ENCODE results near the gene TOX2.

TOX2 gene

DNA sequence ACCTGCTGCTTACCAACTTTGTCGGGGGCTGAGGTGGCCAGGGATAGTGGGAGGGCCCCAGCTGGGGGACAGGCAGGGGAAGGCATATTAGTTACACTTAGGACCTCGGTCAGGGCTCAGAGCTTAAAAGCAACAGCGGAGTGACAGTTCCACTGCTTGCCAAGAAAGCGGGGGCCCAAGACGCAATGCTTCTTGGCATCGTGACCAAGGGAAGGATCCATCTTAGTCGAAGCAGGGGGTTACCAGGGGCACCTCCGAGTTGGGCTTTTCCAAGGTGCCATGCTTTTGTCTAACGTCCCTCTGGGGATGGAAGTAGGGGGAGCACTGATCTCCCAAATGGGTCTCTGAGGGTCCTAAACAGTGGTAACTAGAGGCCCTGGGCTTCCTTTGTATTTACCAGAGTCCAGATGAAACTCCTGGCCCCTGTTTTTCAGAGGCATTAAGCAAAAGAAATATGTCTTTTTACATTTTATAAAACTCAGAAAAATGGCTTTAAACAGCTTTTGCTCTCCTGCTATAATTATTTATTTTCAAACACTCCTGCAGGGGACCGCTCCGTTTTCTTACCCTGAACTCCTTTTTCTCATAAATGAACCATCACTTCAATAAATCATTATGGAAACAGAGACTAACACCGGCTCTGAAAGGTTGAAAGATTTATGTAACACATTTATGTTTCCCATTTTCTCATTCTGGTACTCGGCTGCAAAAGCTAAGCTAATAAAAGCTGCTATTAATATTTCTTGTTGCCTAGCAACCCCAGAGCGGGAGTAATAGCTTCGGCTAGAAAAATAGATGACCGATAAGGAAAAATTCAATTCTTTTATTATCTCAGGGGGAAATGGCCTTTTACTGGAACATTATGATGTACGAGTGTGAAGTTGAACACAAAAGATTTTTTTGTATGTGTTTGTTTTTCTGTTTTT lies 100.4 kb downstream of the TOX2 start:
- TF ChIP-seq EZH2phosphoT487 (IDR thresholded peaks at IDR 0.05; ENCODE audit: low read depth) = no peak
- TF ChIP-seq, protein P1, sequence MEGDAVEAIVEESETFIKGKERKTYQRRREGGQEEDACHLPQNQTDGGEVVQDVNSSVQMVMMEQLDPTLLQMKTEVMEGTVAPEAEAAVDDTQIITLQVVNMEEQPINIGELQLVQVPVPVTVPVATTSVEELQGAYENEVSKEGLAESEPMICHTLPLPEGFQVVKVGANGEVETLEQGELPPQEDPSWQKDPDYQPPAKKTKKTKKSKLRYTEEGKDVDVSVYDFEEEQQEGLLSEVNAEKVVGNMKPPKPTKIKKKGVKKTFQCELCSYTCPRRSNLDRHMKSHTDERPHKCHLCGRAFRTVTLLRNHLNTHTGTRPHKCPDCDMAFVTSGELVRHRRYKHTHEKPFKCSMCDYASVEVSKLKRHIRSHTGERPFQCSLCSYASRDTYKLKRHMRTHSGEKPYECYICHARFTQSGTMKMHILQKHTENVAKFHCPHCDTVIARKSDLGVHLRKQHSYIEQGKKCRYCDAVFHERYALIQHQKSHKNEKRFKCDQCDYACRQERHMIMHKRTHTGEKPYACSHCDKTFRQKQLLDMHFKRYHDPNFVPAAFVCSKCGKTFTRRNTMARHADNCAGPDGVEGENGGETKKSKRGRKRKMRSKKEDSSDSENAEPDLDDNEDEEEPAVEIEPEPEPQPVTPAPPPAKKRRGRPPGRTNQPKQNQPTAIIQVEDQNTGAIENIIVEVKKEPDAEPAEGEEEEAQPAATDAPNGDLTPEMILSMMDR (IDR thresholded peaks at IDR 0.05; ENCODE audit: low read depth, low read length) = no peak

DNA sequence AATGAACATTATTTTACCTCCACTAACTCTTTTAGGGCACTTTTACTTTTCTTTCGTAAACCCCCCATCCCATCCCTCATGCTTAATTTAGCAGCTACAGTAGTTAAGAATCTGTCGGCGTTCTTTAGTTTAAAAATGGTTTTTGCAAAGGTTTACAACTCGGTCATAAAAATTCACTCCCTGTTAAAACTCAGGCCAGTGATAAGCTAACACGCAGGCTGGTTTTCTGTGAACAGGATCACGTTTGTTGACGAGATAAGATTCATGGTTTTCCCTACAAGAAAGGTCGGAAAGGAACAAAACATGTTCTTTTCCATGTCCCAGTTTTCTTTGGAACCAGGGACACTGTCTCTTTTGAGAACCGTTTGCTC lies 101.1 kb downstream of the TOX2 start:
- H3K4me1 ChIP-seq (ENCODE audit: low read length) = peaks cover 9% of the 10 kb centered on the region
- H3K36me3 ChIP-seq (replicated peaks; ENCODE audit: low read depth, low read length) = peaks cover 45% of the 10 kb centered on the region
- peaks cover 44% of the 10 kb centered on the region for H3K79me2 ChIP-seq (ENCODE audit: low read length)
- no peak overlapping the region for H3K27ac ChIP-seq (ENCODE audit: low read length)
- no peaks in the 10 kb centered on the region for H3K9me3 ChIP-seq (ENCODE audit: insufficient read depth, low read length)
- H3K4me2 ChIP-seq (ENCODE audit: low read length) = no peak overlapping the region
- no peak overlapping the region for H2AFZ ChIP-seq (ENCODE audit: low read depth, low read length)
- no peak overlapping the region for H3K4me3 ChIP-seq (ENCODE audit: low read length)
- TF ChIP-seq EZH2phosphoT487 (IDR thresholded peaks at IDR 0.05; ENCODE audit: low read depth) = no peak
- TF ChIP-seq, protein P1 (IDR thresholded peaks at IDR 0.05; ENCODE audit: low read depth, low read length) = no peak
- no peak overlapping the region for H3K9ac ChIP-seq (ENCODE audit: low read length)
- H3K27me3 ChIP-seq (ENCODE audit: low read depth, low read length) = no peaks in the 10 kb centered on the region
- peaks cover 94% of the 10 kb centered on the region for H4K20me1 ChIP-seq (ENCODE audit: insufficient read depth, low read length)

More for the DNA sequence above, 100.4 kb downstream of the TOX2 start:
- Histone ChIP-seq H3K4me2 (ENCODE audit: low read length) (no peak overlapping the region), H3K79me2 (ENCODE audit: low read length) (peaks cover 44% of the 10 kb centered on the region), H3K27me3 (ENCODE audit: low read depth, low read length) (no peaks in the 10 kb centered on the region), H4K20me1 (ENCODE audit: insufficient read depth, low read length) (peaks cover 97% of the 10 kb centered on the region), H3K4me3 (ENCODE audit: low read length) (no peak overlapping the region), H3K36me3 (replicated peaks; ENCODE audit: low read depth, low read length) (peaks cover 43% of the 10 kb centered on the region), H3K9me3 (ENCODE audit: insufficient read depth, low read length) (no peaks in the 10 kb centered on the region), H3K4me1 (ENCODE audit: low read length) (peaks cover 9% of the 10 kb centered on the region), H3K9ac (ENCODE audit: low read length) (no peak overlapping the region), H3K27ac (ENCODE audit: low read length) (no peak overlapping the region), H2AFZ (ENCODE audit: low read depth, low read length) (no peak overlapping the region)

DNA sequence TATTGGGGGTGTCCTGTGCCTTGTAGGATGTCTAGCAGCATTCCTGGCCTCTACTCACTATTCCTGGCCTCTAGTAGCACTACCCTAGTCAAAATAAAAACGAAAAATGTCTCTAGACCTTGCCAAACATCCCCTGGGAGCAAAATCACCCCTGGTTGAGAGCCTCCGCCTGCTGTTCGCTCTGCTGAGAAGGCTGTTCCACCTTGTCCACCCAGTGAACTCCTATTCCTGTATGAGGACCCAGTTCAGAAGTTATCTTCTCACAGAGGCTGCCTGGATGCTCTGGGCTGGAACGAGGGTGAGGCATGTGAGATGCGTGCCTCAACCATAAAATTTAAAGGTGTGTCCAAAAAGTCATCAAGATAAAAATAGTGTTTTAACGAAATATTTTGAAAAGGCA lies 101.9 kb downstream of the TOX2 start:
- Histone ChIP-seq H3K9me3 (ENCODE audit: insufficient read depth, low read length) (no peaks in the 10 kb centered on the region), H3K79me2 (ENCODE audit: low read length) (peaks cover 38% of the 10 kb centered on the region), H4K20me1 (ENCODE audit: insufficient read depth, low read length) (peaks cover 94% of the 10 kb centered on the region), H3K36me3 (replicated peaks; ENCODE audit: low read depth, low read length) (peaks cover 42% of the 10 kb centered on the region), H3K4me3 (ENCODE audit: low read length) (no peak overlapping the region), H3K9ac (ENCODE audit: low read length) (no peak overlapping the region), H2AFZ (ENCODE audit: low read depth, low read length) (no peak overlapping the region), H3K4me1 (ENCODE audit: low read length) (0 out of 2 replicates have a peak, but pooled peaks cover 4% of the 10 kb centered on the region), H3K27me3 (ENCODE audit: low read depth, low read length) (no peaks in the 10 kb centered on the region), H3K4me2 (ENCODE audit: low read length) (no peak overlapping the region), H3K27ac (ENCODE audit: low read length) (no peak overlapping the region)
- no peak for TF ChIP-seq EZH2phosphoT487 (IDR thresholded peaks at IDR 0.05; ENCODE audit: low read depth)
- TF ChIP-seq, protein P1 (IDR thresholded peaks at IDR 0.05; ENCODE audit: low read depth, low read length) = no peak

DNA sequence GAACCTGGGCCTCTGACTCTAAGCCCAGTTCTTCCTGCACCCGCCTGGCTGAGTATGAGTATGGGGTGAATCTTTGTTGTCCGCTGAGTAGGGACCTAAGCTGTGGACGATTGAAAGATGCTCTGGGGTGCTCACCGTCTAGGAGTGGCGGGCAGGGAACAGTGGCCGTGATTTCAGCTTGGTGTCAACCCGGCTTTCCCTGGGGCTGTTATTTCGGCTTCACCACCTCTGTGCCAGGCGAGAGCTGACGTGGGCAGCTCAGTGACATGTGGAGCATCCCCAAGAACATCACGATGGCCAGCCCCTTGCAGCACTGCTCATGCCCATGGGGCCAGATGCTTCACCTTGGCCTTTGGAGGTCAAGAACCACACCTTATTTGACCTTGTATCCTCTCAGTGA lies 102.6 kb downstream of the TOX2 start:
- Histone ChIP-seq H3K4me1 (ENCODE audit: low read length) (0 out of 2 replicates have a peak, but pooled peaks cover 4% of the 10 kb centered on the region), H3K27me3 (ENCODE audit: low read depth, low read length) (no peaks in the 10 kb centered on the region), H3K79me2 (ENCODE audit: low read length) (peaks cover 34% of the 10 kb centered on the region), H3K4me2 (ENCODE audit: low read length) (no peak overlapping the region), H3K9ac (ENCODE audit: low read length) (no peak overlapping the region), H4K20me1 (ENCODE audit: insufficient read depth, low read length) (peaks cover 95% of the 10 kb centered on the region), H3K27ac (ENCODE audit: low read length) (no peak overlapping the region), H3K9me3 (ENCODE audit: insufficient read depth, low read length) (no peaks in the 10 kb centered on the region), H3K4me3 (ENCODE audit: low read length) (no peak overlapping the region), H2AFZ (ENCODE audit: low read depth, low read length) (no peak overlapping the region), H3K36me3 (replicated peaks; ENCODE audit: low read depth, low read length) (peaks cover 41% of the 10 kb centered on the region)
- TF ChIP-seq EZH2phosphoT487 (IDR thresholded peaks at IDR 0.05; ENCODE audit: low read depth) = no peak
- TF ChIP-seq, protein P1 (IDR thresholded peaks at IDR 0.05; ENCODE audit: low read depth, low read length) = no peak
